Muscle of leg (tissue), 11 donors: ENCODE results near the gene TLE2. TPM values are rescaled to one million over a fixed set of nuclear protein-coding genes. Genes with fewer than 3 reads are reported as not detected.

Experiments used
- DNase-seq: peaks from one replicate; pipeline ENCODE4 v3.0.0; 2013
- H3K27ac ChIP-seq: one replicate; pipeline ENCODE4 v1.5.1; 2013; ENCODE audit warnings: mild to moderate bottlenecking, low read length, control low read depth
- H3K27me3 ChIP-seq: one replicate; pipeline ENCODE4 v1.6.1; 2013; ENCODE audit warnings: low read length; ENCODE audit not compliant: control insufficient read depth, insufficient read depth
- H3K36me3 ChIP-seq: one replicate; pipeline ENCODE4 v1.6.1; 2013; ENCODE audit warnings: low read length; ENCODE audit not compliant: control insufficient read depth, insufficient read depth
- H3K4me1 ChIP-seq: one replicate; pipeline ENCODE4 v1.6.1; 2013; ENCODE audit warnings: low read length; ENCODE audit not compliant: control insufficient read depth, insufficient read depth
- H3K4me3 ChIP-seq: one replicate; pipeline ENCODE4 v1.5.1; 2013; ENCODE audit warnings: low read length, control low read depth
- H3K9me3 ChIP-seq: replicated peaks from 2 replicates; pipeline ENCODE4 v1.6.1; 2013; ENCODE audit warnings: low read depth, low read length; ENCODE audit not compliant: control insufficient read depth
- WGBS: methylation state at CpG from one replicate; pipeline ENCODE4 v1.1.5; 2013; ENCODE audit warnings: missing lambda C conversion rate; ENCODE audit not compliant: insufficient coverage; 5-methylcytosine and 5-hydroxymethylcytosine counted together
- polyA plus RNA-seq, 8 donors: library from polyadenylated mRNA; unstranded; fragments of 120-200 nt; gene quantifications; one replicate each; pipeline versions ENCODE4 v1.2.1 to v1.2.3, GENCODE V29; 2013; ENCODE audit warnings: inconsistent platforms in 1 of 8, low replicate concordance in 1 of 8; ENCODE audit not compliant: insufficient read length in 8 of 8, insufficient read depth in 1 of 8
- total RNA-seq: library from RNA; stranded (reverse); fragments of 120-200 nt; gene quantifications from one replicate; pipeline ENCODE4 v1.2.4, GENCODE V29; 2013

The TLE2 gene
- total and polyA plus RNA-seq, 9 donors: 14.2 to 48.1 (median 33.0) TPM

GRCh38 chr19:2960120-2960519, 69.0 kb downstream of the TLE2 start:
- peaks cover 3% of the 10 kb centered on the region for H3K4me1 ChIP-seq
- no peaks in the 10 kb centered on the region for H3K36me3 ChIP-seq
- no peak for DNase-seq
- H3K27ac ChIP-seq: no peak overlapping the region
- no peak overlapping the region for H3K4me3 ChIP-seq
- WGBS: 88% methylated on average over 10 of the region's 12 CpGs
- H3K27me3 ChIP-seq: no peaks in the 10 kb centered on the region
- no peaks in the 10 kb centered on the region for H3K9me3 ChIP-seq

GRCh38 chr19:2957160-2957559, 71.9 kb downstream of the TLE2 start:
- Histone ChIP-seq H3K36me3 (no peaks in the 10 kb centered on the region), H3K9me3 (no peaks in the 10 kb centered on the region), H3K27me3 (no peaks in the 10 kb centered on the region), H3K4me3 (no peak overlapping the region), H3K27ac (no peak overlapping the region), H3K4me1 (peaks cover under 1% of the 10 kb centered on the region)
- DNase-seq: no peak
- WGBS: 100% methylated on average over 1 of the region's 5 CpGs

- 72% methylated on average over 5 of the region's 9 CpGs for WGBS
- Histone ChIP-seq H3K27me3 (no peaks in the 10 kb centered on the region), H3K27ac (no peak overlapping the region), H3K36me3 (peaks cover 2% of the 10 kb centered on the region), H3K4me3 (no peak overlapping the region), H3K4me1 (peaks cover 9% of the 10 kb centered on the region), H3K9me3 (no peaks in the 10 kb centered on the region)
- no peak for DNase-seq
These were observed 76.1 kb downstream of the TLE2 start for GRCh38 chr19:2952953-2953481.

- peak overlapping the region; percentile 82 for H3K4me3 ChIP-seq
- H3K4me1 ChIP-seq: peaks cover 9% of the 10 kb centered on the region
- peaks cover 2% of the 10 kb centered on the region for H3K36me3 ChIP-seq
- no peaks in the 10 kb centered on the region for H3K9me3 ChIP-seq
- under 1% methylated on average over 43 of the region's 53 CpGs for WGBS
- H3K27ac ChIP-seq: peak overlapping the region; percentile 97
- peak; percentile 100 for DNase-seq
- no peaks in the 10 kb centered on the region for H3K27me3 ChIP-seq
These were observed 78.6 kb downstream of the TLE2 start for GRCh38 chr19:2950286-2951124.

- 0% methylated on average over 11 of the region's 11 CpGs for WGBS
- Histone ChIP-seq H3K4me1 (peaks cover 13% of the 10 kb centered on the region), H3K36me3 (peaks cover 2% of the 10 kb centered on the region), H3K4me3 (peak overlapping the region; percentile 82), H3K27me3 (no peaks in the 10 kb centered on the region), H3K27ac (peak overlapping the region; percentile 97), H3K9me3 (no peaks in the 10 kb centered on the region)
- DNase-seq: peak; percentile 74
These were observed 79.2 kb downstream of the TLE2 start for GRCh38 chr19:2949939-2950285.

Other genes starting within 250 kb of the TLE2 start
- 39.9 TPM for gene SGTA, start 246.0 kb downstream of the TLE2 start, total RNA-seq
- gene SGTA, start 246.0 kb downstream of the TLE2 start, polyA plus RNA-seq: 10 to 100 TPM; 77.2 to 95.8 (median 84.3) TPM
- 46.3 TPM for gene THOP1, start 243.8 kb downstream of the TLE2 start, total RNA-seq
- gene THOP1, start 243.8 kb downstream of the TLE2 start, polyA plus RNA-seq: 10 to 100 TPM; 42.2 to 56.5 (median 54.5) TPM
- gene ZNF554, start 209.4 kb downstream of the TLE2 start, total RNA-seq: 7.3 TPM
- gene ZNF554, start 209.4 kb downstream of the TLE2 start, polyA plus RNA-seq: 1 to 10 TPM; 4.5 to 5.9 (median 5.3) TPM
- gene ZNF555, start 187.8 kb downstream of the TLE2 start, total RNA-seq: 16.6 TPM
- gene ZNF555, start 187.8 kb downstream of the TLE2 start, polyA plus RNA-seq: 10 to 100 TPM in 7 of 8 donors, 1 to 10 TPM in 1; 7.4 to 14.9 (median 11.6) TPM
- gene ZNF556, start 161.9 kb downstream of the TLE2 start, total RNA-seq: 34.8 TPM
- 10 to 100 TPM; 20.7 to 38.3 (median 31.3) TPM for gene ZNF556, start 161.9 kb downstream of the TLE2 start, polyA plus RNA-seq
- 3.5 TPM for gene ZNF57, start 128.4 kb downstream of the TLE2 start, total RNA-seq
- 1 to 10 TPM; 2.2 to 4.1 (median 3.4) TPM for gene ZNF57, start 128.4 kb downstream of the TLE2 start, polyA plus RNA-seq
- 10.0 TPM for gene ZNF77, start 84.3 kb downstream of the TLE2 start, total RNA-seq
- 1 to 10 TPM; 4.1 to 9.5 (median 4.8) TPM for gene ZNF77, start 84.3 kb downstream of the TLE2 start, polyA plus RNA-seq
- 0.53 TPM for gene TLE6, start 51.7 kb downstream of the TLE2 start, total RNA-seq
- gene TLE6, start 51.7 kb downstream of the TLE2 start, polyA plus RNA-seq: 1 to 10 TPM in 3 of 8 donors, under 1 TPM in 5; 0.51 to 1.5 (median 0.91) TPM
- 245 TPM for gene TLE5, start 33.2 kb upstream of the TLE2 start, total RNA-seq
- 100 to 1,000 TPM; 608 to 773 (median 696) TPM for gene TLE5, start 33.2 kb upstream of the TLE2 start, polyA plus RNA-seq
- gene GNA11, start 65.1 kb upstream of the TLE2 start, total RNA-seq: 29.5 TPM
- gene GNA11, start 65.1 kb upstream of the TLE2 start, polyA plus RNA-seq: 10 to 100 TPM; 48.1 to 67.6 (median 61.1) TPM
- gene GNA15, start 106.8 kb upstream of the TLE2 start, total RNA-seq: 2.0 TPM
- 1 to 10 TPM; 1.5 to 3.9 (median 2.1) TPM for gene GNA15, start 106.8 kb upstream of the TLE2 start, polyA plus RNA-seq
- 0.58 TPM for gene S1PR4, start 149.5 kb upstream of the TLE2 start, total RNA-seq
- 1 to 10 TPM in 1 of 8 donors, under 1 TPM in 7; 0.31 to 1.0 (median 0.56) TPM for gene S1PR4, start 149.5 kb upstream of the TLE2 start, polyA plus RNA-seq
- 14.9 TPM for gene NCLN, start 156.7 kb upstream of the TLE2 start, total RNA-seq
- gene NCLN, start 156.7 kb upstream of the TLE2 start, polyA plus RNA-seq: 10 to 100 TPM; 26.4 to 37.4 (median 33.5) TPM
- 0.09 TPM for gene CELF5, start 195.4 kb upstream of the TLE2 start, total RNA-seq
- 1 to 10 TPM in 1 of 8 donors, under 1 TPM in 7; 0.15 to 1.6 (median 0.70) TPM for gene CELF5, start 195.4 kb upstream of the TLE2 start, polyA plus RNA-seq